K562 (cell line): ENCODE data around the gene PPP1R9B. TPM values are rescaled to one million over a fixed set of nuclear protein-coding genes. Genes with fewer than 3 reads are reported as not detected.

ENCODE experiments used
- BDP1 ChIP-seq: IDR thresholded peaks from 3 replicates; pipeline ENCODE4 v1.6.1; 2011; ENCODE audit not compliant: insufficient read length, insufficient read depth
- KLF16 ChIP-seq: IDR thresholded peaks from 2 replicates; pipeline ENCODE4 v1.6.1; 2016; ENCODE audit warnings: antibody characterized with exemption
- MAX ChIP-seq: sonication (generic); formaldehyde crosslinking; IDR thresholded peaks from 2 replicates; pipeline ENCODE4 v1.9.0; 2022; ENCODE audit warnings: mild to moderate bottlenecking, missing genetic modification reagents
- MITF ChIP-seq: IDR thresholded peaks from 2 replicates; pipeline ENCODE4 v1.6.1; 2014; ENCODE audit warnings: antibody characterized with exemption
- MTA3 ChIP-seq: fragments of 450-650 bp; formaldehyde crosslinking; IDR thresholded peaks from 2 replicates; pipeline ENCODE4 v1.6.1; 2017; ENCODE audit warnings: mild to moderate bottlenecking, borderline replicate concordance
- NCOA2 ChIP-seq, 2 experiments: fragments of 450-650 bp; IDR thresholded peaks; 2 replicates each; pipeline ENCODE4 v1.6.1; 2018; ENCODE audit warnings: mild to moderate bottlenecking in 2 of 2, moderate library complexity in 1 of 2; ENCODE audit not compliant: partially characterized antibody in 2 of 2
- NFRKB ChIP-seq: fragments of 450-650 bp; IDR thresholded peaks from 2 replicates; pipeline ENCODE4 v1.6.1; 2016; ENCODE audit warnings: low read depth
- NR1H2 ChIP-seq: sonication (generic); formaldehyde crosslinking; IDR thresholded peaks from 2 replicates; pipeline ENCODE4 v1.4.0; 2020; ENCODE audit warnings: mild to moderate bottlenecking, missing genetic modification reagents
- PHF21A ChIP-seq: fragments of 450-650 bp; IDR thresholded peaks from 2 replicates; pipeline ENCODE4 v1.6.1; 2017; ENCODE audit warnings: low read depth, borderline replicate concordance
- PHTF2 ChIP-seq: fragments of 250-450 bp; sonication (Bioruptor Pico); IDR thresholded peaks from 2 replicates; pipeline ENCODE4 v1.5.0; 2021; ENCODE audit warnings: mild to moderate bottlenecking
- RBM39 ChIP-seq: fragments of 200-400 bp; formaldehyde crosslinking; optimal IDR thresholded peaks from 2 replicates; pipeline ENCODE3; 2018; ENCODE audit warnings: low read depth, low read length
- VEZF1 ChIP-seq: fragments of 200-800 bp; sonication (Bioruptor generic); IDR thresholded peaks from 2 replicates; pipeline ENCODE4 v1.6.1; 2017; ENCODE audit warnings: missing genetic modification characterization, missing compliant biosample characterization
- ZBTB2 ChIP-seq: fragments of 450-650 bp; IDR thresholded peaks from 2 replicates; pipeline ENCODE4 v1.6.1; 2016; ENCODE audit warnings: antibody characterized with exemption
- ZC3H4 ChIP-seq: sonication (generic); formaldehyde crosslinking; IDR thresholded peaks from 2 replicates; pipeline ENCODE4 v1.9.0; 2021; ENCODE audit warnings: missing genetic modification reagents, borderline replicate concordance
- ZNF12 ChIP-seq: sonication (generic); formaldehyde crosslinking; IDR thresholded peaks from 2 replicates; pipeline ENCODE4 v1.4.0; 2020; ENCODE audit warnings: mild to moderate bottlenecking, missing genetic modification reagents
- ZNF140 ChIP-seq: fragments of 250-450 bp; sonication (Bioruptor Pico); IDR thresholded peaks from 2 replicates; pipeline ENCODE4 v1.8.0; 2021; ENCODE audit warnings: moderate library complexity, mild to moderate bottlenecking, inconsistent platforms
- ZNF740 ChIP-seq, 3 experiments: fragments of 200-800 bp in 1 of 3; sonication (Bioruptor generic) in 1 of 3; sonication (generic) in 1 of 3; formaldehyde crosslinking in 1 of 3; IDR thresholded peaks; 2 replicates each; pipeline versions ENCODE4 v1.6.1 to v1.8.0; 2016 to 2022; ENCODE audit warnings: mild to moderate bottlenecking in 2 of 3, missing compliant biosample characterization in 2 of 3, missing genetic modification characterization in 2 of 3, missing genetic modification reagents in 1 of 3
- polyA plus RNA-seq, 8 experiments: library from polyadenylated mRNA; depleted of rRNA in 4 of 8; stranded (reverse) in 5 of 8; unstranded in 3 of 8; fragments of >200 nt; fragmentation: Nextera tagmentation in 2 of 8; fragmentation: Illumina TruSeq in 1 of 8; extraction: Ambion mirVana in 2 of 8; extraction: Trizol in 1 of 8; gene quantifications; 2 replicates each; pipeline versions ENCODE4 v1.2.1 to v1.2.3, GENCODE V29; 2011 to 2014; ENCODE audit warnings: inconsistent platforms in 1 of 8, missing spikeins in 1 of 8
- total RNA-seq, 7 experiments: library from RNA; depleted of rRNA in 6 of 7; stranded (reverse); fragments of >200 nt in 6 of 7; fragmentation: Illumina TruSeq in 2 of 7; extraction: Trizol in 2 of 7; gene quantifications; 2 replicates each; pipeline versions ENCODE4 v1.2.1 to v1.2.3, GENCODE V29; 2011 to 2021; ENCODE audit warnings: low replicate concordance in 1 of 7
- TF ChIP-seq, protein P1 (sequence below): fragments of 450-650 bp; IDR thresholded peaks from 2 replicates; pipeline ENCODE4 v1.6.1; 2017; ENCODE audit warnings: mild to moderate bottlenecking, moderate library complexity
- TF ChIP-seq, protein P2 (sequence below): fragments of 250-450 bp; sonication (Bioruptor Pico); IDR thresholded peaks from 2 replicates; pipeline ENCODE4 v1.6.1; 2021; ENCODE audit warnings: mild to moderate bottlenecking

PPP1R9B gene
- total and polyA plus RNA-seq, 9 of the 15 experiments (the other 6 are each of a cell fraction or from before 2014, with no cell fraction given) = 0.10 to 63.5 (median 24.7) TPM

- TF ChIP-seq ZNF12 (CRISPR knock-in tag) (no peak), PHF21A (0 out of 2 replicates have a peak, but pooled peaks have one; percentile 9), ZNF740 (CRISPR knock-in tag; IDR thresholded peaks at IDR 0.05) (peak; percentile 97), ZNF740 (tag; IDR thresholded peaks at IDR 0.05) (peak in 1 of 2 experiments; percentile 95; a peak in 2 of 4 replicates), VEZF1 (CRISPR knock-in tag) (peak; percentile 92), BDP1 (no peak), PHTF2 (CRISPR knock-in tag) (no peak), MAX (CRISPR knock-in tag) (peak; percentile 54; the same call in 1 of the 2 replicates), MTA3 (0 out of 2 replicates have a peak, but pooled peaks have one; percentile 26), MITF (no peak), ZC3H4 (no peak), RBM39 (no peak), NFRKB (peak; percentile 90), NR1H2 (0 out of 2 replicates have a peak, but pooled peaks have one; percentile 56), ZNF140 (CRISPR knock-in tag) (no peak), ZBTB2 (peak; percentile 71; the same call in 1 of the 2 replicates), KLF16 (peak; percentile 64), NCOA2 (IDR thresholded peaks at IDR 0.05; ENCODE audit: partially characterized antibody in 2 of 2) (no peak)
- TF ChIP-seq, protein P1, sequence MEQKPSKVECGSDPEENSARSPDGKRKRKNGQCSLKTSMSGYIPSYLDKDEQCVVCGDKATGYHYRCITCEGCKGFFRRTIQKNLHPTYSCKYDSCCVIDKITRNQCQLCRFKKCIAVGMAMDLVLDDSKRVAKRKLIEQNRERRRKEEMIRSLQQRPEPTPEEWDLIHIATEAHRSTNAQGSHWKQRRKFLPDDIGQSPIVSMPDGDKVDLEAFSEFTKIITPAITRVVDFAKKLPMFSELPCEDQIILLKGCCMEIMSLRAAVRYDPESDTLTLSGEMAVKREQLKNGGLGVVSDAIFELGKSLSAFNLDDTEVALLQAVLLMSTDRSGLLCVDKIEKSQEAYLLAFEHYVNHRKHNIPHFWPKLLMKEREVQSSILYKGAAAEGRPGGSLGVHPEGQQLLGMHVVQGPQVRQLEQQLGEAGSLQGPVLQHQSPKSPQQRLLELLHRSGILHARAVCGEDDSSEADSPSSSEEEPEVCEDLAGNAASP = no peak
- TF ChIP-seq, protein P2, sequence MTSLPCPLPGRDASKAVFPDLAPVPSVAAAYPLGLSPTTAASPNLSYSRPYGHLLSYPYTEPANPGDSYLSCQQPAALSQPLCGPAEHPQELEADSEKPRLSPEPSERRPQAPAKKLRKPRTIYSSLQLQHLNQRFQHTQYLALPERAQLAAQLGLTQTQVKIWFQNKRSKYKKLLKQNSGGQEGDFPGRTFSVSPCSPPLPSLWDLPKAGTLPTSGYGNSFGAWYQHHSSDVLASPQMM (CRISPR knock-in tag) = no peak
Observed at GRCh38 chr17:50151937-50152547, 1.6 kb upstream of the PPP1R9B start (continued).
